HG03175 (cell line): ENCODE measurements around the gene CINP.
"Not testable (repeated sequence)": the region's sequence is repeated elsewhere in the genome, so short reads cannot be mapped to it uniquely, and the experiment has no call there.

Experiments used
- ATAC-seq: cut with Tn5 transposase; IDR thresholded peaks from one replicate; pipeline ENCODE4 v1.9.1; 2021; ENCODE audit warnings: mild to moderate bottlenecking, moderate library complexity; ENCODE audit not compliant: unreplicated experiment

The CINP gene

GRCh38 chr14:102321456-102322422 is 41.0 kb downstream of the CINP start:
- no peak for ATAC-seq

GRCh38 chr14:102320671-102321455 is 41.8 kb downstream of the CINP start:
- ATAC-seq = no peak

GRCh38 chr14:102320033-102320660 is 42.5 kb downstream of the CINP start:
- ATAC-seq = peak; percentile 27

- peak; percentile 53 for ATAC-seq
Measured at GRCh38 chr14:102319351-102320032, 43.2 kb downstream of the CINP start, which contains the start of gene ZNF839. Gene ZNF839, plus strand, starts transcription at chr14:102319746. Its CDS starts 20 bp downstream, at chr14:102319766.

GRCh38 chr14:102318781-102319276 is 43.9 kb downstream of the CINP start:
- ATAC-seq = no peak

GRCh38 chr14:102317564-102318248 is 45.0 kb downstream of the CINP start:
- no peak for ATAC-seq

GRCh38 chr14:102316743-102317563 is 45.7 kb downstream of the CINP start:
- ATAC-seq = peak; percentile 64

DNA sequence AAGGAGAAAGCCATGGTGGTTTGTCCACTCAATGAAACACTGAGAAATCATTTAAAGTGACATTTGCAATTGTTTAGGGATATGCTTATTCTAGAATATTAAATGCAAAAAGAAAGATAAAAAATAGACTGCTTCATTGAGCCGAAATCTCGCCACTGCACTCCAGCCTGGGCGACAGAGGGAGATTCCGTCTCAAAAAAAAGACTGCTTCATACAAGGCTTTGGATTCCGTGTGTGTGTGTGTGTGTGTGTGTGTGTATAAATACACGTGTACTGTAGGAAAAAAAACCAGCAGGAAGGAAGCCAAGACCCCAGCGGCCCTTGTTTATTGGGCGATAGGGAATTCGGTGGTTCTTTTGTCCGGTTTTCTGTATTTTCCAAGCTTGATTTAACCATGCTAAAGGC is 46.4 kb downstream of the CINP start:
- no peak for ATAC-seq

- ATAC-seq = no peak
Measured at GRCh38 chr14:102315121-102315520, 47.6 kb downstream of the CINP start.

DNA sequence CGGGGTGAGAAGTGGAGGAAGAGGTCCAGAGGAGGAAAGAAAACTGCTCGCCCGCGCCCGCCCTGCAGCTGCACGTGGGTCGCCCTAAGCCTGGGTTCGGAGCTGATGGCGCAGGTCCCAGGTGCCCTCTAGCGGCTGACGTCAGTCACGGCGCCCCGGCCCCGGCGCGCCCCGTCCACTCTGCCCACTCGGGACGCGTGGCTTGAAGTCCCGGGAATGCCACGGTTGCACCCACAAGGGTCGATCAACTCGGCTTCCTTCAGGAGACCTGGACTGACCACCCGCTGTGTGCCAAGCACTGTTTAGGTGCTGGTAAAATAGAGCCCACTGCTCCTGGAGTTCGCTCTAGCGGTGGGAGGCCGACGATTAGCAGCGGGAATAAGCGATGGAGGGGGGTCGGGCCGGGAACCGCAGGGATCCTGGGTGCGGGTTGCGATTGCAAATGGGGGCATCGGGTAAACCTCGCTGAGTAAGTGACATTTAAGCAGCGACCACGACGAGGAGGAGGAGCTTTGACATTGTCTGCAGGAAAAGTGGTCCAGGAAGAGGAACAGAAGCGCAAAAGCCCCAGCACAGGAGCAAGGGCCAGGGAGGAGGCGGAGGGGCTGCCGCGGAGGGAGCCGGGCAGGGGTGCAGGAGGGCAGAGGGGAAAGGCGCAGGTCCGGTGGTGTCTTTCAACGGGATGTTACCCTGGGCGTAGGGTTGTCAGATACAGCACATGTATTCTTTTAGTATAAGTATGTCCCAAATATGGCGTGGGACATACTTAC is 48.3 kb downstream of the CINP start:
- peak; percentile 65 for ATAC-seq

- ATAC-seq = peak; percentile 94
Measured at GRCh38 chr14:102304611-102305506, 57.8 kb downstream of the CINP start, which contains the start of gene MOK. Gene MOK, minus strand, starts transcription at chr14:102305164. Its CDS starts 196 bp downstream, at chr14:102304968.

GRCh38 chr14:102303664-102304063 is 59.0 kb downstream of the CINP start:
- no peak for ATAC-seq

DNA sequence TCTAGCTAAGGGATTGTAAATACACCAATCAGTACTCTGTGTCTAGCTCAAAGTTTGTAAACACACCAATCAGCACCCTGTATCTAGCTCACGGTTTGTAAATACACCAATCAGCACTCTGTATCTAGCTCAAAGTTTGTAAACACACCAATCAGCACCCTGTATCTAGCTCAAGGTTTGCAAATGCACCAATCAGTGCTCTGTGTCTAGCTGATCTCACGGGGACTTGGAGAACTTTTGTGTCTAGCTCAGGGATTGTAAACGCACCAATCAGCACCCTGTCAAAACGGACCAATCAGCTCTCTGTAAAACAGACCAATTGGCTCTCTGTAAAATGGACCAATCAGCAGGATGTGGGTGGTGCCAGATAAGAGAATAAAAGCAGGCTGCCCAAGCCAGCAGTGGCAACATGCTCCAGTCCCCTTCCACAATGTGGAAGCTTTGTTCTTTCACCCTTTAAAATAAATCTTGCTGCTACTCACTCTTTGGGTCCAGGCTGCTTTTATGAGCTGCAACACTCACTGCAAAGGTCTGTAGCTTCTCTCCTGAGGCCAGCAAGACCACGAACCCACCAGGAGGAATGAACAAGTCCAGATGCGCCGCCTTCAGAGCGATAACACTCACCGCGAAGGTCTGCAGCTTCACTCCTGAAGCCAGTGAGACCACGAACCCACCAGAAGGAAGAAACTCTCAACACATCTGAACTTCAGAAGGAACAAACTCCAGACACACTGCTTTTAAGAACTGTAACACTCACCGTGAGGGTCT is 64.2 kb downstream of the CINP start:
- not testable (repeated sequence) for ATAC-seq
